Measurements from ENCODE around the gene PLIN1.

Gene PLIN1

DNA sequence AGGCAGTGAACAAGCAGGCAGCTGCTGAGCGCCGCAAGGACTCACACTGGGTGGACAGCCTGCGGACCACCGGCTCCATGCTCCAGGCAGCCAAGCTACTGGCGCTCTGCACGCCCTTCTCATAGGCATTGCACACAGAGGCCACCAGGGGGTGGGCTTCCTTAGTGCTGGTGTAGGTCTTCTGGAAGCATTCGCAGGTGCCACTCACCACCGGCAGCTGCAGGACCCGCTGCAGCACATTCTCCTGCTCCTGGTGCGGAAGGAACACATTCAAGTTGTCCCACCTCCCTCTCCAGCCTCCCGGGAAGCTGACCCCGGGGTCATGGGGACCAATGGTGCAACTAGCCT, 6.0 kb downstream of the PLIN1 start:
- TF ChIP-seq CTCF (IDR thresholded peaks at IDR 0.05; ENCODE audit: low read length): peak; percentile 66
- TF ChIP-seq EZH2 (IDR thresholded peaks at IDR 0.05; ENCODE audit: borderline replicate concordance, low read length): no peak
- no peaks in the 10 kb centered on the region for H3K36me3 ChIP-seq (ENCODE audit: insufficient read depth, low read length)
- H3K4me3 ChIP-seq (ENCODE audit: low read depth, low read length, poor library complexity, severe bottlenecking): no peak overlapping the region

GRCh38 chr15:89672221-89673164, 6.7 kb downstream of the PLIN1 start:
- no peaks in the 10 kb centered on the region for H3K9me3 ChIP-seq (ENCODE audit: low read length)
- no peaks in the 10 kb centered on the region for H3K79me2 ChIP-seq (ENCODE audit: insufficient read depth, low read length)
- H3K4me2 ChIP-seq (ENCODE audit: low read length): no peak overlapping the region
- no peaks in the 10 kb centered on the region for H3K36me3 ChIP-seq (ENCODE audit: insufficient read depth, low read length)
- no peaks in the 10 kb centered on the region for H4K20me1 ChIP-seq (ENCODE audit: insufficient read depth, low read length)
- H3K27me3 ChIP-seq (ENCODE audit: insufficient read depth, low read length): no peaks in the 10 kb centered on the region
- H3K9me2 ChIP-seq (ENCODE audit: low read depth, low read length): no peaks in the 10 kb centered on the region
- H3K9ac ChIP-seq (ENCODE audit: low read length): no peak overlapping the region
- H3K4me3 ChIP-seq (ENCODE audit: low read depth, low read length, poor library complexity, severe bottlenecking): no peak overlapping the region
- H3K4me1 ChIP-seq (ENCODE audit: insufficient read depth, low read length, severe bottlenecking): no peaks in the 10 kb centered on the region
- H3F3A ChIP-seq (ENCODE audit: insufficient read depth, low read length): no peaks in the 10 kb centered on the region
- H3K27ac ChIP-seq (ENCODE audit: low read depth, low read length, poor library complexity, severe bottlenecking): no peak overlapping the region
- no peak overlapping the region for H2AFZ ChIP-seq (ENCODE audit: low read length)
- TF ChIP-seq CTCF (IDR thresholded peaks at IDR 0.05; ENCODE audit: low read length) (no peak), EZH2 (IDR thresholded peaks at IDR 0.05; ENCODE audit: borderline replicate concordance, low read length) (no peak)

More for the DNA sequence above, 6.0 kb downstream of the PLIN1 start:
- Histone ChIP-seq H3K4me1 (ENCODE audit: insufficient read depth, low read length, severe bottlenecking) (no peaks in the 10 kb centered on the region), H3F3A (ENCODE audit: insufficient read depth, low read length) (no peaks in the 10 kb centered on the region), H4K20me1 (ENCODE audit: insufficient read depth, low read length) (no peaks in the 10 kb centered on the region), H2AFZ (ENCODE audit: low read length) (no peak overlapping the region), H3K79me2 (ENCODE audit: insufficient read depth, low read length) (no peaks in the 10 kb centered on the region), H3K27me3 (ENCODE audit: insufficient read depth, low read length) (no peaks in the 10 kb centered on the region), H3K9me3 (ENCODE audit: low read length) (no peaks in the 10 kb centered on the region), H3K27ac (ENCODE audit: low read depth, low read length, poor library complexity, severe bottlenecking) (no peak overlapping the region), H3K9me2 (ENCODE audit: low read depth, low read length) (no peaks in the 10 kb centered on the region), H3K9ac (ENCODE audit: low read length) (no peak overlapping the region), H3K4me2 (ENCODE audit: low read length) (no peak overlapping the region)

DNA sequence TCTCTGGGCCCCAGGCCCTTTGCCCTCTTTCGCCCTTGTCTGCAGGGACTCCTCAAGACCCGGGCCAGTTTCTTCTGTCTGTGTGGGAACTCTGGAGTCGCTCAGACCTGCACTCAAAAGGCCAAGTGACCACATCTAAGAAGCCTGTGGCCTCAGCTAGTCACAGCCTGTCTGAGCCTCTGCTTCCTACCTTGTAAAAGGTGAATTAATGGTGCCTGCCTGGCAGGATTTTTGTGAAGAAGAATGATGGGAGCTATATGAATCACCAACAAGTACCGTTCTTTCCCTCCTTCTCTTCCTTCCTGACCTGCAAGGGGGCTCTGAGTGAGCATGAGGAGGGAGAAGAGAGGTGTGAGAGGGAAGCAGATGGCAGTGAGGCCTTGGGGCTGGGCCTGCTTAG, 7.5 kb downstream of the PLIN1 start:
- no peaks in the 10 kb centered on the region for H3K9me3 ChIP-seq (ENCODE audit: low read length)
- H3K9ac ChIP-seq (ENCODE audit: low read length): no peak overlapping the region

More for the DNA sequence above, 7.5 kb downstream of the PLIN1 start:
- no peak overlapping the region for H3K4me2 ChIP-seq (ENCODE audit: low read length)
- H3K4me3 ChIP-seq (ENCODE audit: low read depth, low read length, poor library complexity, severe bottlenecking): no peak overlapping the region
- H3K27ac ChIP-seq (ENCODE audit: low read depth, low read length, poor library complexity, severe bottlenecking): no peak overlapping the region
- H3K36me3 ChIP-seq (ENCODE audit: insufficient read depth, low read length): no peaks in the 10 kb centered on the region
- H3K27me3 ChIP-seq (ENCODE audit: insufficient read depth, low read length): no peaks in the 10 kb centered on the region
- H3K4me1 ChIP-seq (ENCODE audit: insufficient read depth, low read length, severe bottlenecking): no peaks in the 10 kb centered on the region
- no peaks in the 10 kb centered on the region for H3K79me2 ChIP-seq (ENCODE audit: insufficient read depth, low read length)
- H3F3A ChIP-seq (ENCODE audit: insufficient read depth, low read length): no peaks in the 10 kb centered on the region
- H2AFZ ChIP-seq (ENCODE audit: low read length): no peak overlapping the region
- H3K9me2 ChIP-seq (ENCODE audit: low read depth, low read length): no peaks in the 10 kb centered on the region
- no peak for TF ChIP-seq EZH2 (IDR thresholded peaks at IDR 0.05; ENCODE audit: borderline replicate concordance, low read length)
- no peak for TF ChIP-seq CTCF (IDR thresholded peaks at IDR 0.05; ENCODE audit: low read length)
- no peaks in the 10 kb centered on the region for H4K20me1 ChIP-seq (ENCODE audit: insufficient read depth, low read length)
